Measurements from ENCODE around the gene PTPRG. TPM values are rescaled to one million over a fixed set of nuclear protein-coding genes. Genes with fewer than 3 reads are reported as not detected.

Gene PTPRG
- total and polyA plus RNA-seq, 12 donors, result 6.3 to 119 (median 72.2) TPM

DNA sequence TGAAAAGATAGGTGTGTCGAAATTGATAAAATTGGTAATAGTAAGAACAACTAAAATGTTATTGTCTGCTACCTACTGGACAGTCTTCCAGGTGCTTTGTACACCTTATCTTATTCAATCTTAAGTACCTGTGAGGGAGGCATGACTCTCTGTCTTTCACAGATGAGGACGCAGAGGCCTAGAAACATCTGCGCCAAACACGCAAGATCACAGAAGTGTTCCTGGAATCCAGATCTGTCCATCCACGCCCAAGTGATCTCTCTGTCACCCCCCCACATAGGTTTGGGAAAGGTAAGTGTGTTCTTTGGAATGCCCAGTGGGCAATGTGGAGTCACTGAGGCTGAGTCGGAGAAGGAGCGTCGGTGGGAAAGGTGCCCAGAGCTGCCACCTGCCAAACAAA, 34.4 kb upstream of the PTPRG start:
- intact Hi-C loops (cut with DNase I), result no loop called here
- TF ChIP-seq, protein P1, sequence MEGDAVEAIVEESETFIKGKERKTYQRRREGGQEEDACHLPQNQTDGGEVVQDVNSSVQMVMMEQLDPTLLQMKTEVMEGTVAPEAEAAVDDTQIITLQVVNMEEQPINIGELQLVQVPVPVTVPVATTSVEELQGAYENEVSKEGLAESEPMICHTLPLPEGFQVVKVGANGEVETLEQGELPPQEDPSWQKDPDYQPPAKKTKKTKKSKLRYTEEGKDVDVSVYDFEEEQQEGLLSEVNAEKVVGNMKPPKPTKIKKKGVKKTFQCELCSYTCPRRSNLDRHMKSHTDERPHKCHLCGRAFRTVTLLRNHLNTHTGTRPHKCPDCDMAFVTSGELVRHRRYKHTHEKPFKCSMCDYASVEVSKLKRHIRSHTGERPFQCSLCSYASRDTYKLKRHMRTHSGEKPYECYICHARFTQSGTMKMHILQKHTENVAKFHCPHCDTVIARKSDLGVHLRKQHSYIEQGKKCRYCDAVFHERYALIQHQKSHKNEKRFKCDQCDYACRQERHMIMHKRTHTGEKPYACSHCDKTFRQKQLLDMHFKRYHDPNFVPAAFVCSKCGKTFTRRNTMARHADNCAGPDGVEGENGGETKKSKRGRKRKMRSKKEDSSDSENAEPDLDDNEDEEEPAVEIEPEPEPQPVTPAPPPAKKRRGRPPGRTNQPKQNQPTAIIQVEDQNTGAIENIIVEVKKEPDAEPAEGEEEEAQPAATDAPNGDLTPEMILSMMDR (IDR thresholded peaks at IDR 0.05), result no peak
- no peak for TF ChIP-seq POLR2A (IDR thresholded peaks at IDR 0.05)
- no peaks in the 10 kb centered on the region for H3K36me3 ChIP-seq (replicated peaks in 1 of 2)
- DNase-seq, result no peak
- no peak overlapping the region for H3K27ac ChIP-seq
- H3K4me1 ChIP-seq (replicated peaks in 1 of 2), result peaks cover 0 to 4% of the 10 kb centered on the region in 2 donors
- no peaks in the 10 kb centered on the region for H3K27me3 ChIP-seq
- H3K9me3 ChIP-seq (replicated peaks in 1 of 3), result no peaks in the 10 kb centered on the region
- H3K4me3 ChIP-seq, result no peak overlapping the region
- WGBS, 4 donors, result 82 to 90% (median 86%) methylated on average over 8 of the region's 8 CpGs

DNA sequence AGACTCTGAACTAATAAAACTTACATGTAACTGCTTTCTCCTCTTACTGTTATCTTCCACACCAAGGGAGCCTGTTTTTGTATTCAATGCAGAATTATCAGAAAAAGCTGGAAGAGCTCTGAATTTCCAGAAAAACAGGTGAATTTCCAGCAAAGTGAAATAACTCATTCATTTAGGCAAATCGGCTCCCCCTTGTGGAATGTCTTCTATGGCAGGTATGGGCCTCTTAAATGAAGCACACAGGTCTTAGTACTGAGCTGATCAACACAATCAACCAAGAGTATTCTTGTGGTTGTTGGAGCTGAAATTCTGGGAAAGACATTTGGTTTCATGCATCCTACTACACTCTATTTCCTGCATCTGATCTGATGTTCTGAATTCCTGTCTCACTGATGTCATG, 31.0 kb upstream of the PTPRG start:
- H3K9me3 ChIP-seq (replicated peaks in 1 of 3), result no peaks in the 10 kb centered on the region
- 14 to 32% (median 17%) methylated on average over 1 of the region's 1 CpG for WGBS, 4 donors
- no peaks in the 10 kb centered on the region for H3K36me3 ChIP-seq (replicated peaks in 1 of 2)
- intact Hi-C loops (cut with DNase I), result no loop called here
- H3K4me3 ChIP-seq, result no peak overlapping the region
- no peak overlapping the region for H3K27ac ChIP-seq
- peak in 1 of 7 donors; percentile 36 for DNase-seq
- peaks cover 0 to 4% of the 10 kb centered on the region in 2 donors for H3K4me1 ChIP-seq (replicated peaks in 1 of 2)
- no peaks in the 10 kb centered on the region for H3K27me3 ChIP-seq
- TF ChIP-seq POLR2A (IDR thresholded peaks at IDR 0.05), result no peak
- TF ChIP-seq, protein P1 (IDR thresholded peaks at IDR 0.05), result peak; percentile 25 to 41 (median 32)

DNA sequence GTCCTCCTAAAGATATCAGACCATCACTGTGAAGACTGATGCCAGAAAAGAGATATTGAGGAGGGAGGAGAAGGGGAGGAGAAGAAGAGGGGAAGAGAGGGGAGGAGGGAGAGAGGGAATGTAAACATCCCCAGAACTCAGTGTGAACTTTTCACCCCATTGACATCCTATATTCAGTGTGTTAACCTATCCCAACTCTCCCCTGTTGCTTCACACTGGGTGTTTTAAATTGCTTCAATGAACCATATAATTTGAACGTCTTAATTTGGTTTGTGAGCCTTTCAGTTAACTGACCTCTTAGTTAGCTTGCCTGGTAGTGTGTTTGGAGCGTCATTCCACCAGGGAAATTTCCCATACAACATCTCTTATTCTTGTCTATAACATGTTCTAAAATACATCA, 29.8 kb upstream of the PTPRG start:
- Histone ChIP-seq H3K27ac (no peak overlapping the region), H3K27me3 (no peaks in the 10 kb centered on the region), H3K36me3 (replicated peaks in 1 of 2) (no peaks in the 10 kb centered on the region), H3K4me1 (replicated peaks in 1 of 2) (peaks cover 0 to 4% of the 10 kb centered on the region in 2 donors), H3K4me3 (no peak overlapping the region), H3K9me3 (replicated peaks in 1 of 3) (no peaks in the 10 kb centered on the region)
- intact Hi-C loops (cut with DNase I), result no loop called here
- DNase-seq, result no peak
- WGBS, 4 donors, result 54 to 72% (median 60%) methylated on average over 2 of the region's 2 CpGs
- no peak for TF ChIP-seq POLR2A (IDR thresholded peaks at IDR 0.05)
- TF ChIP-seq, protein P1 (IDR thresholded peaks at IDR 0.05), result no peak

DNA sequence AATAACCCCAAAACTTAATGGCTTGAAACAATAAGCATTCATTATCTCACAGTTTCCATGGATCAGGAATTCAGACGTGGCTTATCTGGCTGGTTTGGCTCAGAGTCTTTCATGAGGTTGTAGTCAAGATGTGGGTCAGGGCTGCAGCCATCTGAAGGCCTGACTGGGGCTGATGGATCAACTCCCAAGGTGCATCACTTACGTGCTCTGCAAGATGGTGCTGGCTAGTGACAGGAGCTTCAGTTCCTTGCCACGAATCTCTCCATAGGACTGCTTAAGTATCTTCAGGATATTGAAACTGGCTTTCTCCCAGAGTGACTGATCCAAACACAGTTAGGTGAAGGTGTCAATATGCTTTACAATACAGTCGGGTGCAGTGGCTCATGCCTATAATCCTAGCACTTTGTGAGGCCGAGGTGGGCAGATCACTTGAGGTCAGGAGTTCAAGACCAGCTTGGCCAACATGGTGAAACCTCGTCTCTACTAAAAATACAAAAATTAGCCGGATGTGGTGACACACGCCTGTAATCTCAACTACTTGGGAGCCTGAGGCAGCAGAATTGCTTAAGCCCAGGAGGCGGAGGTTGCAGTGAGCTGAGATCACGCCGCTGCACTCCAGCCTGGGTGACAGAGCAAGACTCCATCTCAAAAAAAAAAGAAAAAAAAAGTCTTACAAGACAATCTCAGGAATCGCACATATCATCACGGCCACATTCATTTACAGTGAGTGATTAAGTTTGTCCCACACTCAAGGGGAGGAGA, 28.5 kb upstream of the PTPRG start:
- H3K4me3 ChIP-seq, result no peak overlapping the region
- no peak for TF ChIP-seq POLR2A (IDR thresholded peaks at IDR 0.05)
- TF ChIP-seq, protein P1 (IDR thresholded peaks at IDR 0.05), result no peak
- no peaks in the 10 kb centered on the region for H3K27me3 ChIP-seq
- intact Hi-C loops (cut with DNase I), result no loop called here
- no peaks in the 10 kb centered on the region for H3K9me3 ChIP-seq (replicated peaks in 1 of 3)
- H3K36me3 ChIP-seq (replicated peaks in 1 of 2), result no peaks in the 10 kb centered on the region
- no peak for DNase-seq
- no peaks in the 10 kb centered on the region for H3K4me1 ChIP-seq (replicated peaks in 1 of 2)
- WGBS, 4 donors, result 84 to 88% (median 86%) methylated on average over 12 to 13 of the region's 13 CpGs
- no peak overlapping the region for H3K27ac ChIP-seq

All from adrenal gland (tissue), 12 donors.